K562 (cell line): ENCODE results near the gene TJP3. TPM values are rescaled to one million over a fixed set of nuclear protein-coding genes. Genes with fewer than 3 reads are reported as not detected.

Source experiments
- ATAC-seq: fragments of 200-7000 bp; cut with Tn5 transposase; 3 replicates; pipeline ENCODE4 v1.9.1; 2020; ENCODE audit warnings: moderate library complexity
- BruUV-seq: library from RNA; stranded (reverse); fragments of 400-500 nt; replicated peaks from 2 replicates; lab custom pipeline; 2021; lab: Mats Ljungman, UMichigan
- CTCF ChIA-PET: fragments of 300-600 bp; formaldehyde crosslinking; extraction: SDS; loops from one replicate; lab custom pipeline; 2021; ENCODE audit warnings: low intra/inter-chr PET ratio; lab: Yijun Ruan, JAX
- POLR2A ChIA-PET: fragments of 300-600, 350-650 bp; sonication (Branson Sonifier 250); formaldehyde crosslinking; extraction: SDS; loops from one replicate; lab custom pipeline; 2021; ENCODE audit warnings: antibody characterized with exemption, inconsistent platforms; lab: Yijun Ruan, JAX
- DNase-seq, 4 experiments: peaks; one replicate each; pipeline versions ENCODE4 v3.0.0 to v3.0.0-alpha.2; 2011 to 2018; ENCODE audit warnings: low spot score in 3 of 4, mixed read lengths in 3 of 4; ENCODE audit errors: extremely low read depth in 1 of 4
- FAIRE-seq: peaks from 2 replicates; lab custom pipeline; 2011; peaks lifted over from hg19 to GRCh38; lab: Jason Lieb, UNC
- H2AFZ ChIP-seq: 2 replicates; pipeline ENCODE4 v1.6.0; 2011; ENCODE audit warnings: low read depth, low read length, control low read depth, inconsistent platforms
- H3K27ac ChIP-seq: fragments of 200-600 bp; 3 replicates; pipeline ENCODE4 v1.8.0; 2011; ENCODE audit warnings: low read depth, mild to moderate bottlenecking, control low read depth, inconsistent platforms, low read length, moderate library complexity, mixed read lengths; ENCODE audit errors: extremely low read depth
- H3K27me3 ChIP-seq, 2 experiments: fragments of 300-600 bp in 1 of 2; 2 replicates in 1 of 2; 3 replicates in 1 of 2; pipeline versions ENCODE4 v1.6.0 to v1.8.0; 2011; ENCODE audit warnings: inconsistent platforms in 2 of 2, low read length in 2 of 2, mild to moderate bottlenecking in 1 of 2, mixed read lengths in 1 of 2, moderate library complexity in 1 of 2; ENCODE audit not compliant: control insufficient read depth in 2 of 2, insufficient read depth in 2 of 2
- H3K36me3 ChIP-seq: fragments of 300-600 bp; 3 replicates; pipeline ENCODE4 v1.8.0; 2011; ENCODE audit warnings: mild to moderate bottlenecking, low read length, inconsistent platforms; ENCODE audit not compliant: control insufficient read depth, insufficient read depth
- H3K4me1 ChIP-seq, 2 experiments: fragments of 200-600 bp in 1 of 2; replicated peaks in 1 of 2; 2 replicates in 1 of 2; 3 replicates in 1 of 2; pipeline versions ENCODE4 v1.5.1 to v1.8.0; 2011; ENCODE audit warnings: inconsistent platforms in 2 of 2, low read length in 2 of 2, mild to moderate bottlenecking in 1 of 2, mixed read lengths in 1 of 2, moderate library complexity in 1 of 2; ENCODE audit not compliant: control insufficient read depth in 2 of 2, insufficient read depth in 2 of 2
- H3K4me2 ChIP-seq: 2 replicates; pipeline ENCODE4 v1.6.1; 2011; ENCODE audit warnings: low read length, control low read depth, inconsistent platforms, mixed read lengths; ENCODE audit not compliant: insufficient read depth
- H3K4me3 ChIP-seq: fragments of 200-600 bp; sonication (generic), shearing (Covaris generic); 2 replicates; pipeline ENCODE4 v1.5.1; 2016; ENCODE audit warnings: control low read depth, inconsistent platforms
- H3K79me2 ChIP-seq: fragments of 200-600 bp; 3 replicates; pipeline ENCODE4 v1.8.0; 2011; ENCODE audit warnings: low read length, inconsistent platforms; ENCODE audit not compliant: control insufficient read depth, insufficient read depth
- H3K9ac ChIP-seq, 2 experiments: 2 replicates each; pipeline versions ENCODE4 v1.6.0 to v1.6.1; 2011; ENCODE audit warnings: low read depth in 2 of 2, low read length in 2 of 2, control low read depth in 1 of 2, inconsistent platforms in 1 of 2, mild to moderate bottlenecking in 1 of 2, mixed read lengths in 1 of 2; ENCODE audit not compliant: insufficient read depth in 1 of 2
- H3K9me1 ChIP-seq: one replicate; pipeline ENCODE4 v1.6.0; 2011; ENCODE audit warnings: inconsistent platforms, mild to moderate bottlenecking, low read length, moderate library complexity; ENCODE audit not compliant: control insufficient read depth, insufficient read depth
- H3K9me3 ChIP-seq: replicated peaks from 2 replicates; pipeline ENCODE4 v1.5.1; 2011; ENCODE audit warnings: low read depth, low read length, inconsistent platforms; ENCODE audit not compliant: control insufficient read depth, insufficient read depth
- H4K20me1 ChIP-seq: replicated peaks from 2 replicates; pipeline ENCODE4 v1.6.1; 2011; ENCODE audit warnings: low read length, inconsistent platforms, mixed read lengths; ENCODE audit not compliant: control insufficient read depth, insufficient read depth
- BCOR ChIP-seq: fragments of 450-650 bp; IDR thresholded peaks from 2 replicates; pipeline ENCODE4 v1.6.1; 2016
- CEBPZ ChIP-seq: fragments of 150-350 bp; IDR thresholded peaks from 2 replicates; pipeline ENCODE4 v1.6.1; 2014; ENCODE audit warnings: low read depth, mild to moderate bottlenecking, low read length, borderline replicate concordance
- HNRNPH1 ChIP-seq: fragments of 200-400 bp; formaldehyde crosslinking; optimal IDR thresholded peaks from 2 replicates; pipeline ENCODE3; 2017; ENCODE audit warnings: low read depth, mild to moderate bottlenecking, low read length, moderate library complexity
- LARP7 ChIP-seq: fragments of 450-650 bp; IDR thresholded peaks from 2 replicates; pipeline ENCODE4 v1.6.1; 2016
- LEF1 ChIP-seq: fragments of 450-650 bp; IDR thresholded peaks from 2 replicates; pipeline ENCODE4 v1.6.1; 2016; ENCODE audit warnings: mild to moderate bottlenecking
- MIER1 ChIP-seq: fragments of 450-650 bp; IDR thresholded peaks from 2 replicates; pipeline ENCODE4 v1.6.1; 2016; ENCODE audit warnings: antibody characterized with exemption, mild to moderate bottlenecking, low read depth
- NR2F6 ChIP-seq: fragments of 450-650 bp; formaldehyde crosslinking; IDR thresholded peaks from 2 replicates; pipeline ENCODE4 v1.4.0; 2020; ENCODE audit warnings: mild to moderate bottlenecking
- SOX6 ChIP-seq: fragments of 450-650 bp; IDR thresholded peaks from 2 replicates; pipeline ENCODE4 v1.6.1; 2014; ENCODE audit warnings: mild to moderate bottlenecking
- THAP7 ChIP-seq: fragments of 250-450 bp; sonication (Bioruptor Pico); IDR thresholded peaks from 2 replicates; pipeline ENCODE4 v1.5.0; 2021
- THRA ChIP-seq: fragments of 450-650 bp; IDR thresholded peaks from 2 replicates; pipeline ENCODE4 v1.6.1; 2017; ENCODE audit warnings: mild to moderate bottlenecking, moderate library complexity
- ZNF134 ChIP-seq: fragments of 250-450 bp; sonication (Bioruptor Pico); conservative IDR thresholded peaks from 2 replicates; pipeline ENCODE4 v1.4.0; 2020
- ZNF699 ChIP-seq: fragments of 250-450 bp; sonication (Bioruptor Pico); IDR thresholded peaks from 2 replicates; pipeline ENCODE4 v1.8.0; 2021; ENCODE audit warnings: mild to moderate bottlenecking, moderate library complexity; ENCODE audit not compliant: insufficient replicate concordance
- ZNF707 ChIP-seq: fragments of 250-450 bp; sonication (Bioruptor Pico); conservative IDR thresholded peaks from 2 replicates; pipeline ENCODE4 v1.8.0; 2022; ENCODE audit warnings: inconsistent platforms, mild to moderate bottlenecking, moderate library complexity
- WGBS: fragments of 100-300 bp; shearing (Covaris generic); methylation state at CpG from one replicate; pipeline ENCODE4 v1.1.6; 2016; ENCODE audit warnings: low coverage, mixed read lengths; ENCODE audit not compliant: insufficient coverage; ENCODE audit errors: missing lambda C conversion rate; 5-methylcytosine and 5-hydroxymethylcytosine counted together
- in situ Hi-C: fragments of 300-500 bp; cut with MboI; formaldehyde crosslinking; loops from 4 replicates; pipeline ENCODE4 v1.15.0; 2018; ENCODE audit warnings: inconsistent platforms, mixed read lengths
- intact Hi-C: fragments of 100-400 bp; cut with micrococcal nuclease; formaldehyde crosslinking; loops from 2 replicates; pipeline ENCODE4 v1.14.2; 2022
- polyA plus RNA-seq, 8 experiments: library from polyadenylated mRNA; depleted of rRNA in 4 of 8; stranded (reverse) in 5 of 8; unstranded in 3 of 8; fragments of >200 nt; fragmentation: Nextera tagmentation in 2 of 8; fragmentation: Illumina TruSeq in 1 of 8; extraction: Ambion mirVana in 2 of 8; extraction: Trizol in 1 of 8; gene quantifications; 2 replicates each; pipeline versions ENCODE4 v1.2.1 to v1.2.3, GENCODE V29; 2011 to 2014; ENCODE audit warnings: inconsistent platforms in 1 of 8, missing spikeins in 1 of 8
- total RNA-seq, 7 experiments: library from RNA; depleted of rRNA in 6 of 7; stranded (reverse); fragments of >200 nt in 6 of 7; fragmentation: Illumina TruSeq in 2 of 7; extraction: Trizol in 2 of 7; gene quantifications; 2 replicates each; pipeline versions ENCODE4 v1.2.1 to v1.2.3, GENCODE V29; 2011 to 2021; ENCODE audit warnings: low replicate concordance in 1 of 7
- TF ChIP-seq, protein P1 (sequence below): fragments of 250-450 bp; sonication (Bioruptor Pico); IDR thresholded peaks from 2 replicates; pipeline ENCODE4 v1.8.0; 2021; ENCODE audit warnings: moderate library complexity, mild to moderate bottlenecking, inconsistent platforms

TJP3 gene
- total and polyA plus RNA-seq, 9 of the 15 experiments (the other 6 are each of a cell fraction or from before 2014, with no cell fraction given) = 0.11 to 2.4 (median 0.57) TPM; not detected in 1

GRCh38 chr19:3734310-3734600 is 26.1 kb downstream of the TJP3 start (continued):
- TF ChIP-seq CEBPZ = no peak
- TF ChIP-seq, all 486 proteins: peak for 2

- BruUV-seq = no TSS peak
- FAIRE-seq = no peak
- intact Hi-C loops = no loop called here
- TF ChIP-seq SOX6 (no peak), THAP7 (CRISPR knock-in tag) (no peak), LEF1 (no peak), HNRNPH1 (no peak), THRA (0 out of 2 replicates have a peak, but pooled peaks have one; percentile 41), ZNF707 (no peak), MIER1 (no peak), NR2F6 (no peak), BCOR (no peak), ZNF699 (no peak), LARP7 (no peak), ZNF134 (no peak)
- TF ChIP-seq, protein P1, sequence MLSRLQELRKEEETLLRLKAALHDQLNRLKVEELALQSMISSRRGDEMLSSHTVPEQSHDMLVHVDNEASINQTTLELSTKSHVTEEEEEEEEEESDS = no peak
Measured at GRCh38 chr19:3736106-3736724, 28.0 kb downstream of the TJP3 start.

More at GRCh38 chr19:3736106-3736724, 28.0 kb downstream of the TJP3 start:
- in situ Hi-C loops = no loop called here
- no peaks in the 10 kb centered on the region; the same call in 1 of the 2 replicates for H4K20me1 ChIP-seq
- H3K4me3 ChIP-seq = no peak overlapping the region
- no peaks in the 10 kb centered on the region for H3K79me2 ChIP-seq
- no peak overlapping the region for H3K27ac ChIP-seq
- WGBS = 26% methylated on average over 17 of the region's 21 CpGs
- no peak; the same call in 2 of the 3 replicates for ATAC-seq
- H3K4me2 ChIP-seq = no peak overlapping the region
- peaks cover 0 to 9% of the 10 kb centered on the region in 2 experiments; a peak in 2 of 5 replicates for H3K27me3 ChIP-seq
- POLR2A ChIA-PET = interaction anchor here (0.7 kb wide), 1 partner anchor 11 kb away, joined by 4 read pairs; no protein-coding TSS in a partner anchor
- no peaks in the 10 kb centered on the region for H3K36me3 ChIP-seq
- peak overlapping the region in 1 of 2 experiments; percentile 43; a peak in 1 of 4 replicates for H3K9ac ChIP-seq
- no peaks in the 10 kb centered on the region for H3K9me1 ChIP-seq
- peak in 1 of 4 experiments; percentile 31 for DNase-seq
- 0 out of 2 replicates have a peak, but pooled peaks cover 4% of the 10 kb centered on the region for H3K9me3 ChIP-seq
- H2AFZ ChIP-seq = no peak overlapping the region
- CTCF ChIA-PET = no interaction called here
- H3K4me1 ChIP-seq = peaks cover 9 to 26% of the 10 kb centered on the region in 2 experiments; a peak in 4 of 5 replicates
